RWPE1 (cell line): Measurements from ENCODE around the gene CDC42EP1.
A peak's percentile ranks its signal among the peaks of the same experiment; 100 is the strongest.

ENCODE experiments used
- CTCF ChIA-PET: fragments of 350-600 bp; sonication (Branson Sonifier 250); formaldehyde crosslinking; extraction: SDS; loops from one replicate; lab custom pipeline; 2021; lab: Yijun Ruan, JAX
- POLR2A ChIA-PET: fragments of 400-600 bp; formaldehyde crosslinking; extraction: SDS; loops from one replicate; lab custom pipeline; 2020; ENCODE audit warnings: antibody characterized with exemption; ENCODE audit not compliant: low non-redundant PET; lab: Yijun Ruan, JAX
- DNase-seq: peaks from one replicate; pipeline ENCODE4 v3.0.0; 2012; ENCODE audit warnings: low spot score
- H3K27ac ChIP-seq: fragments of 450-650 bp; 2 replicates; pipeline ENCODE4 v1.5.1; 2017
- CTCF ChIP-seq: fragments of 450-650 bp; conservative IDR thresholded peaks from 2 replicates; pipeline ENCODE4 v1.5.1; 2017; ENCODE audit warnings: low read depth, mild to moderate bottlenecking

CDC42EP1 gene

GRCh38 chr22:37564111-37564711, 3.9 kb downstream of the CDC42EP1 start:
- TF ChIP-seq CTCF: no peak

GRCh38 chr22:37565830-37566229, 5.5 kb downstream of the CDC42EP1 start:
- ChIA-PET POLR2A (no interaction called here), CTCF (interaction anchor here (2.9 kb wide), 1 partner anchor 25 kb away, joined by 38 read pairs; no protein-coding TSS in a partner anchor)
- no peak for TF ChIP-seq CTCF
- DNase-seq: no peak
- peak overlapping the region; percentile 66 for H3K27ac ChIP-seq

More at GRCh38 chr22:37564111-37564711, 3.9 kb downstream of the CDC42EP1 start:
- CTCF ChIA-PET: interaction anchor here (0.7 to 1.1 kb wide), 2 partner anchors 17 to 23 kb away, joined by 3 read pairs; no protein-coding TSS in a partner anchor
- POLR2A ChIA-PET: no interaction called here
- H3K27ac ChIP-seq: peak overlapping the region; percentile 94
- no peak for DNase-seq

GRCh38 chr22:37566329-37566837, 6.1 kb downstream of the CDC42EP1 start:
- no peak for DNase-seq
- peak overlapping the region; percentile 66 for H3K27ac ChIP-seq
- POLR2A ChIA-PET: no interaction called here
- TF ChIP-seq CTCF: no peak
- CTCF ChIA-PET: interaction anchor here (1.1 to 2.9 kb wide), 2 partner anchors 21 to 26 kb away, joined by 3 to 38 read pairs; no protein-coding TSS in a partner anchor

GRCh38 chr22:37566903-37567798, 6.9 kb downstream of the CDC42EP1 start:
- ChIA-PET POLR2A (no interaction called here), CTCF (interaction anchor here (0.6 to 2.9 kb wide), 13 partner anchors 10 to 674 kb away, joined by 3 to 38 read pairs (median 4); no protein-coding TSS in a partner anchor)
- peak overlapping the region; percentile 66 for H3K27ac ChIP-seq
- TF ChIP-seq CTCF: peak; percentile 90
- DNase-seq: no peak

- ChIA-PET POLR2A (no interaction called here), CTCF (interaction anchor here (0.6 to 2.9 kb wide), 7 partner anchors 20 to 81 kb away, joined by 3 to 38 read pairs (median 4); no protein-coding TSS in a partner anchor)
- peak overlapping the region; percentile 66 for H3K27ac ChIP-seq
- no peak for TF ChIP-seq CTCF
- no peak for DNase-seq
Measured at GRCh38 chr22:37568012-37568411, 7.7 kb downstream of the CDC42EP1 start.

- no peak for TF ChIP-seq CTCF
- peak overlapping the region; percentile 16 for H3K27ac ChIP-seq
- no peak for DNase-seq
- ChIA-PET CTCF (interaction anchor here (2.2 to 2.9 kb wide), 2 partner anchors 24 to 28 kb away, joined by 12 to 38 read pairs; no protein-coding TSS in a partner anchor), POLR2A (no interaction called here)
Measured at GRCh38 chr22:37568448-37569008, 8.2 kb downstream of the CDC42EP1 start.
